Omental fat pad (tissue), 4 donors: ENCODE results near the gene SPEN. TPM values are rescaled to one million over a fixed set of nuclear protein-coding genes. Genes with fewer than 3 reads are reported as not detected.

Source experiments
- ATAC-seq: fragments of 150-250 bp; one replicate; pipeline ENCODE4 v1.9.1; 2016; ENCODE audit warnings: mild to moderate bottlenecking, moderate library complexity; ENCODE audit not compliant: low FRiP score
- DNase-seq: peaks from one replicate; pipeline ENCODE4 v3.0.0-alpha.2; 2019; ENCODE audit warnings: low spot score
- CTCF ChIP-seq, 3 donors: fragments of 450-650 bp; IDR thresholded peaks; one replicate each; pipeline ENCODE4 v1.5.1; 2016 to 2017; ENCODE audit warnings: antibody characterized with exemption in 3 of 3, mild to moderate bottlenecking in 3 of 3, moderate library complexity in 2 of 3
- total RNA-seq, 4 donors: library from RNA; depleted of rRNA; stranded (reverse); fragments of >200 nt; gene quantifications; one replicate each; pipeline ENCODE4 v1.1.0, GENCODE V29; 2016

Gene SPEN
- total RNA-seq, 4 donors from 2014 or later = 33.4 to 64.0 (median 51.5) TPM

DNA sequence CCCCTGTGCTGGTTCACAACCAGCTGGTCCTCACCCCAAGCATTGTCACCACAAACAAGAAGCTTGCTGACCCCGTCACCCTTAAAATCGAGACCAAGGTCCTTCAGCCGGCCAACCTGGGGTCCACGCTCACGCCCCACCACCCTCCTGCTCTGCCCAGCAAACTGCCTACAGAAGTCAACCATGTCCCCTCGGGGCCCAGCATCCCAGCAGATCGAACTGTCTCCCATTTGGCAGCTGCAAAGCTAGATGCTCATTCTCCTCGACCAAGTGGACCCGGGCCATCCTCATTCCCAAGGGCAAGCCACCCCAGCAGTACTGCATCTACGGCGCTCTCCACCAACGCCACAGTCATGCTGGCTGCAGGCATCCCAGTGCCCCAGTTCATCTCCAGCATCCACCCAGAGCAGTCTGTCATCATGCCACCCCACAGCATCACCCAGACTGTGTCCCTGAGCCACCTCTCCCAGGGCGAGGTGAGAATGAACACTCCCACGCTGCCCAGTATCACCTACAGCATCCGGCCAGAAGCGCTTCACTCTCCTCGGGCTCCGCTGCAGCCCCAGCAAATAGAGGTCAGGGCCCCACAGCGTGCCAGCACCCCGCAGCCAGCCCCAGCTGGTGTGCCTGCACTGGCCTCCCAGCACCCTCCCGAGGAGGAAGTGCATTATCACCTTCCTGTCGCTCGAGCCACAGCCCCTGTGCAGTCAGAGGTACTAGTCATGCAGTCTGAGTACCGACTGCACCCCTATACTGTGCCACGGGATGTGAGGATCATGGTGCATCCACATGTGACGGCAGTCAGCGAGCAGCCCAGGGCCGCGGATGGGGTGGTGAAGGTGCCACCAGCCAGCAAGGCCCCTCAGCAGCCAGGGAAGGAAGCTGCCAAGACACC is 87.8 kb downstream of the SPEN start:
- DNase-seq (no peak), ATAC-seq (no peak)
- no peak for TF ChIP-seq CTCF (IDR thresholded peaks at IDR 0.05)

GRCh38 chr1:15936025-15936424 is 88.5 kb downstream of the SPEN start:
- DNase-seq = no peak
- TF ChIP-seq CTCF (IDR thresholded peaks at IDR 0.05) = no peak
- no peak for ATAC-seq

DNA sequence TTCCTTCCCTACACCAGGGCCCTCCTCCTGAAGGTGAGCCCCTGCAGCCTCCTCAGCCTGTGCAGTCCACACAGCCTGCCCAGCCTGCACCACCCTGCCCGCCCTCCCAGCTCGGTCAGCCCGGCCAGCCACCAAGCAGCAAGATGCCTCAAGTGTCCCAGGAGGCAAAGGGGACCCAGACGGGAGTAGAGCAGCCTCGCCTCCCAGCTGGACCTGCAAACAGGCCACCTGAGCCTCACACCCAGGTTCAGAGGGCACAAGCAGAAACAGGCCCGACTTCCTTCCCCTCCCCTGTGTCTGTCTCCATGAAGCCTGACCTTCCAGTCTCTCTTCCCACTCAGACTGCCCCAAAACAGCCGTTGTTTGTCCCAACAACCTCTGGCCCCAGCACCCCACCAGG is 89.6 kb downstream of the SPEN start:
- ATAC-seq = no peak
- no peak for TF ChIP-seq CTCF (IDR thresholded peaks at IDR 0.05)
- DNase-seq = no peak

- TF ChIP-seq CTCF (IDR thresholded peaks at IDR 0.05) = no peak
- no peak for ATAC-seq
- DNase-seq = no peak
These were observed 90.2 kb downstream of the SPEN start for GRCh38 chr1:15937706-15938168.

GRCh38 chr1:15938628-15939161 is 91.2 kb downstream of the SPEN start:
- DNase-seq (no peak), ATAC-seq (no peak)
- no peak for TF ChIP-seq CTCF (IDR thresholded peaks at IDR 0.05)

- no peak for TF ChIP-seq CTCF (IDR thresholded peaks at IDR 0.05)
- no peak for DNase-seq
These were observed 91.9 kb downstream of the SPEN start for GRCh38 chr1:15939181-15940109.

More at GRCh38 chr1:15939181-15940109, 91.9 kb downstream of the SPEN start:
- ATAC-seq = no peak
